IMR-90 (cell line): ENCODE results near the gene ANK2. TPM values are rescaled to one million over a fixed set of nuclear protein-coding genes. Genes with fewer than 3 reads are reported as not detected.

Experiments used
- ATAC-seq: fragments of 200-7000 bp; cut with Tn5 transposase; 2 replicates; pipeline ENCODE4 v1.9.1; 2020; ENCODE audit warnings: low read depth, mild to moderate bottlenecking, moderate library complexity
- BruUV-seq: library from RNA; stranded (reverse); fragments of 400-500 nt; replicated peaks from 2 replicates; lab custom pipeline; 2021; lab: Mats Ljungman, UMichigan
- CTCF ChIA-PET: fragments of 300-600 bp; formaldehyde crosslinking; extraction: SDS; loops from one replicate; lab custom pipeline; 2021; ENCODE audit warnings: antibody characterized with exemption; lab: Yijun Ruan, JAX
- POLR2A ChIA-PET: fragments of 300-600 bp; sonication (Branson Sonifier 250); formaldehyde crosslinking; loops from one replicate; lab custom pipeline; 2022; ENCODE audit warnings: antibody characterized with exemption; ENCODE audit not compliant: unreplicated experiment; lab: Charles Lee
- DNase-seq: peaks from one replicate; pipeline ENCODE4 v3.0.0; 2013
- H2AFZ ChIP-seq: replicated peaks from 2 replicates; pipeline ENCODE3; 2013; ENCODE audit warnings: low read length, mild to moderate bottlenecking; ENCODE audit not compliant: poor library complexity
- H2AK5ac ChIP-seq: 2 replicates; pipeline ENCODE4 v1.6.1; 2013; ENCODE audit warnings: low read depth, low read length, inconsistent platforms
- H2AK9ac ChIP-seq: replicated peaks from 2 replicates; pipeline ENCODE3; 2013; ENCODE audit warnings: mild to moderate bottlenecking, low read depth, low read length, moderate library complexity; ENCODE audit not compliant: poor library complexity
- H2BK120ac ChIP-seq: 2 replicates; pipeline ENCODE4 v1.6.1; 2013; ENCODE audit warnings: low read depth, low read length, inconsistent platforms
- H2BK15ac ChIP-seq: 3 replicates; pipeline ENCODE4 v1.6.1; 2013; ENCODE audit warnings: low read depth, low read length, inconsistent platforms
- H2BK20ac ChIP-seq: 2 replicates; pipeline ENCODE4 v1.6.1; 2013; ENCODE audit warnings: low read depth, mild to moderate bottlenecking, inconsistent platforms, low read length, moderate library complexity
- H2BK5ac ChIP-seq: 2 replicates; pipeline ENCODE4 v1.6.1; 2013; ENCODE audit warnings: mild to moderate bottlenecking, low read depth, low read length, inconsistent platforms; ENCODE audit not compliant: poor library complexity, severe bottlenecking
- H3K14ac ChIP-seq: replicated peaks from 2 replicates; pipeline ENCODE4 v1.6.1; 2013; ENCODE audit warnings: low read depth, low read length, inconsistent platforms
- H3K18ac ChIP-seq: 2 replicates; pipeline ENCODE4 v1.6.1; 2013; ENCODE audit warnings: low read depth, low read length, control low read depth
- H3K23ac ChIP-seq: 2 replicates; pipeline ENCODE4 v1.6.1; 2013; ENCODE audit warnings: low read depth, low read length, inconsistent platforms
- H3K27ac ChIP-seq: 2 replicates; pipeline ENCODE4 v1.5.1; 2013; ENCODE audit warnings: mild to moderate bottlenecking, control low read depth, low read length; ENCODE audit not compliant: insufficient read depth
- H3K27me3 ChIP-seq: 2 replicates; pipeline ENCODE4 v1.6.1; 2013; ENCODE audit warnings: low read length; ENCODE audit not compliant: control insufficient read depth, insufficient read depth
- H3K36me3 ChIP-seq: 2 replicates; pipeline ENCODE4 v1.6.1; 2013; ENCODE audit warnings: low read length, mixed read lengths; ENCODE audit not compliant: control insufficient read depth, insufficient read depth
- H3K4ac ChIP-seq: 2 replicates; pipeline ENCODE4 v1.6.1; 2013; ENCODE audit warnings: low read depth, low read length, inconsistent platforms
- H3K4me1 ChIP-seq: 2 replicates; pipeline ENCODE4 v1.6.1; 2013; ENCODE audit warnings: low read length, mixed read lengths; ENCODE audit not compliant: control insufficient read depth, insufficient read depth
- H3K4me2 ChIP-seq: 2 replicates; pipeline ENCODE4 v1.6.1; 2013; ENCODE audit warnings: low read depth, mild to moderate bottlenecking, control low read depth, low read length, moderate library complexity
- H3K4me3 ChIP-seq: 2 replicates; pipeline ENCODE4 v1.5.1; 2013; ENCODE audit warnings: low read depth, mild to moderate bottlenecking, control low read depth, low read length, moderate library complexity; ENCODE audit not compliant: insufficient read depth
- H3K56ac ChIP-seq: 2 replicates; pipeline ENCODE4 v1.6.1; 2013; ENCODE audit warnings: low read length, inconsistent platforms; ENCODE audit not compliant: insufficient read depth; ENCODE audit errors: extremely low read depth
- H3K79me1 ChIP-seq, 2 experiments: 2 replicates each; pipeline ENCODE4 v1.6.1; 2013; ENCODE audit warnings: low read length in 2 of 2, inconsistent platforms in 1 of 2, low read depth in 1 of 2
- H3K9ac ChIP-seq: 2 replicates; pipeline ENCODE4 v1.6.1; 2013; ENCODE audit warnings: low read depth, low read length, control low read depth
- H3K9me1 ChIP-seq: 2 replicates; pipeline ENCODE4 v1.6.1; 2013; ENCODE audit warnings: low read length, inconsistent platforms; ENCODE audit not compliant: insufficient read depth
- H3K9me3 ChIP-seq: 2 replicates; pipeline ENCODE4 v1.6.1; 2013; ENCODE audit warnings: low read length; ENCODE audit not compliant: control insufficient read depth, insufficient read depth
- H4K20me1 ChIP-seq: 2 replicates; pipeline ENCODE4 v1.6.1; 2013; ENCODE audit warnings: low read length, inconsistent platforms; ENCODE audit not compliant: insufficient read depth
- H4K5ac ChIP-seq: 2 replicates; pipeline ENCODE4 v1.6.1; 2013; ENCODE audit warnings: mild to moderate bottlenecking, low read depth, low read length, control low read depth
- H4K8ac ChIP-seq, 2 experiments: 2 replicates each; pipeline ENCODE4 v1.6.1; 2013; ENCODE audit warnings: low read depth in 2 of 2, low read length in 2 of 2, control low read depth in 1 of 2, inconsistent platforms in 1 of 2
- H4K91ac ChIP-seq: 2 replicates; pipeline ENCODE4 v1.6.1; 2013; ENCODE audit warnings: low read depth, low read length, inconsistent platforms; ENCODE audit not compliant: insufficient read depth
- BHLHE40 ChIP-seq: fragments of 150-350 bp; IDR thresholded peaks from 2 replicates; pipeline ENCODE4 v1.6.1; 2016; ENCODE audit warnings: mild to moderate bottlenecking, low read depth, low read length
- CTCF ChIP-seq: conservative IDR thresholded peaks from 2 replicates; pipeline ENCODE4 v1.5.1; 2012; ENCODE audit warnings: mild to moderate bottlenecking, low read depth, low read length, improper control_type of control experiment
- FOS ChIP-seq: fragments of 150-350 bp; IDR thresholded peaks from 2 replicates; pipeline ENCODE4 v1.6.1; 2016; ENCODE audit warnings: low read depth, low read length
- MAZ ChIP-seq: IDR thresholded peaks from 2 replicates; pipeline ENCODE4 v1.6.1; 2012; ENCODE audit warnings: low read depth, mild to moderate bottlenecking, low read length, improper control_type of control experiment, moderate library complexity, borderline replicate concordance
- RFX5 ChIP-seq: IDR thresholded peaks from 2 replicates; pipeline ENCODE4 v1.8.0; 2012; ENCODE audit warnings: low read depth, mild to moderate bottlenecking, low read length, moderate library complexity
- USF2 ChIP-seq: fragments of 150-350 bp; IDR thresholded peaks from 2 replicates; pipeline ENCODE4 v1.6.1; 2017; ENCODE audit warnings: mild to moderate bottlenecking, antibody characterized with exemption, low read length, low read depth
- WGBS, 2 experiments: methylation state at CpG; one replicate each; pipeline versions ENCODE4 v1.1.5 to v1.1.7; 2013; ENCODE audit warnings: missing lambda C conversion rate in 2 of 2; ENCODE audit not compliant: insufficient read length in 1 of 2; ENCODE audit errors: extremely low coverage in 2 of 2; 5-methylcytosine and 5-hydroxymethylcytosine counted together
- dilution Hi-C: fragments of 300-500 bp; cut with HindIII; formaldehyde crosslinking; loops from one replicate; pipeline ENCODE4 v1.14.3; 2018; ENCODE audit warnings: low sequenced_read_pairs; ENCODE audit not compliant: unreplicated experiment
- in situ Hi-C: fragments of 300-500 bp; cut with MboI; formaldehyde crosslinking; loops from 3 replicates; pipeline ENCODE4 v1.14.3; 2019; ENCODE audit warnings: low sequenced_read_pairs, inconsistent platforms, mixed read lengths
- intact Hi-C: fragments of 100-400 bp; cut with micrococcal nuclease; formaldehyde crosslinking; loops from 2 replicates; pipeline ENCODE4 v1.10.0; 2022
- polyA plus RNA-seq, 3 experiments: library from polyadenylated mRNA; depleted of rRNA; stranded (reverse); fragments of >200 nt; gene quantifications; 2 replicates each; pipeline ENCODE4 v1.2.3, GENCODE V29; 2012; ENCODE audit warnings: low replicate concordance in 1 of 3
- total RNA-seq: library from RNA; depleted of rRNA; stranded (reverse); fragments of >200 nt; gene quantifications from 2 replicates; pipeline ENCODE4 v1.2.3, GENCODE V29; 2012
- TF ChIP-seq, protein P1 (sequence below): fragments of 150-350 bp; IDR thresholded peaks from 2 replicates; pipeline ENCODE4 v1.6.1; 2016; ENCODE audit warnings: low read depth, mild to moderate bottlenecking, low read length, moderate library complexity, borderline replicate concordance

Gene ANK2
- total and polyA plus RNA-seq, 2 of the 4 experiments (the other 2 are of a cell fraction) = 0.82 to 6.6 TPM

- ChIA-PET POLR2A (no interaction called here), CTCF (interaction anchor here (0.6 to 0.7 kb wide), 2 partner anchors 17 to 440 kb away, joined by 3 read pairs; no protein-coding TSS in a partner anchor)
- Histone ChIP-seq H3K9ac (no peak overlapping the region), H2BK120ac (no peak overlapping the region), H2AFZ (no peak overlapping the region), H2BK5ac (no peak overlapping the region), H3K27me3 (no peaks in the 10 kb centered on the region; the same call in 1 of the 2 replicates), H2BK20ac (no peak overlapping the region), H3K4ac (no peak overlapping the region), H3K56ac (no peak overlapping the region), H4K91ac (no peak overlapping the region), H3K27ac (no peak overlapping the region), H3K23ac (no peak overlapping the region), H3K9me1 (no peaks in the 10 kb centered on the region), H3K36me3 (no peaks in the 10 kb centered on the region), H4K20me1 (no peaks in the 10 kb centered on the region), H3K4me1 (no peaks in the 10 kb centered on the region), H4K8ac (no peak overlapping the region), H3K79me1 (no peaks in the 10 kb centered on the region), H3K4me2 (no peak overlapping the region), H3K14ac (no peak overlapping the region), H3K4me3 (no peak overlapping the region), H3K9me3 (no peaks in the 10 kb centered on the region), H2BK15ac (no peak overlapping the region), H4K5ac (no peak overlapping the region), H2AK9ac (no peak overlapping the region), H2AK5ac (no peak overlapping the region), H3K18ac (no peak overlapping the region)
- WGBS, 2 experiments = 60% methylated on average over 1 of the region's 5 CpGs; no CpG with 5 or more reads in 1 of the 2 experiments
- DNase-seq = no peak
- intact Hi-C loops (no loop called here), dilution Hi-C loops (no loop called here), in situ Hi-C loops (no loop called here)
- ATAC-seq = no peak
- TF ChIP-seq, protein P1, sequence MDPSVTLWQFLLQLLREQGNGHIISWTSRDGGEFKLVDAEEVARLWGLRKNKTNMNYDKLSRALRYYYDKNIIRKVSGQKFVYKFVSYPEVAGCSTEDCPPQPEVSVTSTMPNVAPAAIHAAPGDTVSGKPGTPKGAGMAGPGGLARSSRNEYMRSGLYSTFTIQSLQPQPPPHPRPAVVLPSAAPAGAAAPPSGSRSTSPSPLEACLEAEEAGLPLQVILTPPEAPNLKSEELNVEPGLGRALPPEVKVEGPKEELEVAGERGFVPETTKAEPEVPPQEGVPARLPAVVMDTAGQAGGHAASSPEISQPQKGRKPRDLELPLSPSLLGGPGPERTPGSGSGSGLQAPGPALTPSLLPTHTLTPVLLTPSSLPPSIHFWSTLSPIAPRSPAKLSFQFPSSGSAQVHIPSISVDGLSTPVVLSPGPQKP = no peak
- TF ChIP-seq MAZ = no peak
- TF ChIP-seq RFX5 = no peak
- no peak for TF ChIP-seq BHLHE40
- no peak for TF ChIP-seq FOS
- TF ChIP-seq CTCF = no peak
- no peak for TF ChIP-seq USF2
- no TSS peak for BruUV-seq
Observed at GRCh38 chr4:113322736-113323135, 273.3 kb downstream of the ANK2 start.
